HK-2 (cell line): Measurements from ENCODE around the gene MELTF.

Experiments
- DNase-seq: peaks from one replicate; pipeline ENCODE4 v3.0.0-alpha.2; 2018; ENCODE audit not compliant: unreplicated experiment

MELTF gene

GRCh38 chr3:196968233-196969133 is 61.1 kb downstream of the MELTF start, which contains the start of gene PIGZ:
Gene PIGZ, minus strand, starts transcription at chr3:196968833. Its CDS starts 16,802 bp downstream, at chr3:196952031.
- DNase-seq, result peak; percentile 46

GRCh38 chr3:196967412-196968232 is 62.0 kb downstream of the MELTF start:
- DNase-seq, result no peak

GRCh38 chr3:196966526-196967401 is 62.9 kb downstream of the MELTF start:
- no peak for DNase-seq

DNA sequence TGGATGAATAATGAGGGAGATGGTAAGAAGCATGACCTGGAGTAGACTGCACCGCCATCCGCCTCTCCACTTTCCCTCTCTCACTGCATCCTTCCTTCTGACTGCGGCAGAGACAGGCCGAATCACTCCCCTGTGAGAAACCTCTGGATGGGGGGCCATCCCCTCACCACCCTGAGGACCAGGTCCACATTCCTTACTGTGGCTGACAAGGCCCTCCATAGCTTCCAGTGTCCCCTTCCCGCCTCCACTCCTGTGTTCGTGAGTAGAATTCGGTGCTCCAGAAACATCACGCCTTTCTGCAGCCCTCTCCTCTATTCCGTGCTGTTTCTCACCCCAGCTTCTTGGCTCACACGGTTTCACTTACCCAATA is 63.8 kb downstream of the MELTF start:
- DNase-seq, result no peak

- DNase-seq, result no peak
Observed at GRCh38 chr3:196965112-196965803, 64.4 kb downstream of the MELTF start.

DNA sequence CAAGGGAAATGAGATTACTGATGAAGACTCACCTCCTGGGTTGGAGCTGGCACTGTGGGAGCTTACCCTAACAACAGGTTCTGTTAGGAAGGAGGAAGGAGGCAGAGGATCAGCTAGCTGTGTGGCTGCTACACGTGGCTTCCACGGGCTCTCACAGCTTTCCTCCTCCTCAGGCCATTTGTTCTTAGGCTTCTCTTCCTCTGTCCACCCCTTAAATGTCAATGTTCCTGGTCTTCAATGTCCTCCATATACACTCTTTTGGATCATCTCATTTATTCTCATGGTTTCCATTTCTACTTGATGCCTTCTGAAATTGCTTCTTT is 66.0 kb downstream of the MELTF start:
- no peak for DNase-seq

GRCh38 chr3:196962930-196963630 is 66.5 kb downstream of the MELTF start:
- DNase-seq, result no peak

- no peak for DNase-seq
Observed at GRCh38 chr3:196962108-196962929, 67.3 kb downstream of the MELTF start.

- DNase-seq, result no peak
Observed at GRCh38 chr3:196954832-196955231, 74.8 kb downstream of the MELTF start.
